A673 (cell line): ENCODE data around the gene PRELP. TPM values are rescaled to one million over a fixed set of nuclear protein-coding genes. Genes with fewer than 3 reads are reported as not detected.

Experiments
- BruUV-seq: library from RNA; stranded (reverse); fragments of 400-500 nt; replicated peaks from 2 replicates; lab custom pipeline; 2021; lab: Mats Ljungman, UMichigan
- CTCF ChIA-PET: fragments of 300-600 bp; sonication (Branson Sonifier 250); formaldehyde crosslinking; loops from one replicate; lab custom pipeline; 2022; ENCODE audit warnings: antibody characterized with exemption; lab: Charles Lee
- POLR2A ChIA-PET: fragments of 300-600 bp; sonication (Branson Sonifier 250); formaldehyde crosslinking; loops from one replicate; lab custom pipeline; 2022; ENCODE audit warnings: antibody characterized with exemption; ENCODE audit not compliant: low non-redundant PET; lab: Charles Lee
- DNase-seq: peaks from one replicate; pipeline ENCODE4 v3.0.0-alpha.2; 2015; ENCODE audit warnings: low spot score
- H3K27ac ChIP-seq: fragments of 200-600 bp; sonication (generic); 2 replicates; pipeline ENCODE4 v1.5.1; 2016; ENCODE audit warnings: mixed run types, low read depth, mild to moderate bottlenecking, mixed read lengths, antibody characterized with exemption, low read length; ENCODE audit not compliant: poor library complexity, severe bottlenecking
- H3K27me3 ChIP-seq: fragments of 200-600 bp; sonication (generic); replicated peaks from 2 replicates; pipeline ENCODE4 v1.6.1; 2017; ENCODE audit warnings: mixed run types, low read depth, mild to moderate bottlenecking, mixed read lengths, antibody characterized with exemption, low read length; ENCODE audit not compliant: insufficient read depth, poor library complexity
- H3K36me3 ChIP-seq: fragments of 200-600 bp; sonication (generic); 2 replicates; pipeline ENCODE4 v1.6.1; 2016; ENCODE audit warnings: mixed run types, mild to moderate bottlenecking, mixed read lengths, antibody characterized with exemption, low read length; ENCODE audit not compliant: insufficient read depth, poor library complexity, severe bottlenecking
- H3K4me1 ChIP-seq: fragments of 200-600 bp; sonication (generic); 2 replicates; pipeline ENCODE4 v1.6.1; 2017; ENCODE audit warnings: mixed run types, mild to moderate bottlenecking, mixed read lengths, antibody characterized with exemption, low read length; ENCODE audit not compliant: insufficient read depth, poor library complexity, severe bottlenecking
- H3K4me3 ChIP-seq: fragments of 200-600 bp; sonication (generic); 2 replicates; pipeline ENCODE4 v1.5.1; 2016; ENCODE audit warnings: low read depth, mixed run types, mild to moderate bottlenecking, mixed read lengths, low read length; ENCODE audit not compliant: poor library complexity, severe bottlenecking
- H3K9me3 ChIP-seq: fragments of 200-600 bp; sonication (generic); 2 replicates; pipeline ENCODE4 v1.6.1; 2016; ENCODE audit warnings: mixed run types, low read depth, mild to moderate bottlenecking, mixed read lengths, antibody characterized with exemption, low read length; ENCODE audit not compliant: poor library complexity, severe bottlenecking
- CTCF ChIP-seq: fragments of 300-800, 200-600 bp; sonication (generic); conservative IDR thresholded peaks from 2 replicates; pipeline ENCODE4 v1.5.1; 2017; ENCODE audit warnings: low read depth, mild to moderate bottlenecking, antibody characterized with exemption, low read length, moderate library complexity, mixed read lengths
- EZH2 ChIP-seq: fragments of 200-600 bp; sonication (generic); IDR thresholded peaks from 2 replicates; pipeline ENCODE4 v1.6.1; 2017; ENCODE audit warnings: borderline replicate concordance, low read depth, mild to moderate bottlenecking, mixed read lengths, antibody characterized with exemption, low read length; ENCODE audit not compliant: poor library complexity, severe bottlenecking
- intact Hi-C: fragments of 100-400 bp; cut with micrococcal nuclease; formaldehyde crosslinking; loops from one replicate; pipeline ENCODE4 v1.10.0; 2022; ENCODE audit not compliant: unreplicated experiment
- total RNA-seq: library from RNA; stranded (reverse); gene quantifications from 2 replicates; pipeline ENCODE4 v1.2.3, GENCODE V29; 2021

Gene PRELP
- total RNA-seq, 1 experiment from 2014 or later: not detected

- peaks cover 22% of the 10 kb centered on the region for H3K4me1 ChIP-seq
- H3K27ac ChIP-seq: no peak overlapping the region
- DNase-seq: no peak
- intact Hi-C loops: no loop called here
- no TSS peak for BruUV-seq
- TF ChIP-seq EZH2: no peak
- TF ChIP-seq CTCF: no peak
- no peaks in the 10 kb centered on the region for H3K36me3 ChIP-seq
- no peaks in the 10 kb centered on the region for H3K27me3 ChIP-seq
- ChIA-PET POLR2A (no interaction called here), CTCF (interaction anchor here (0.6 kb wide), 2 partner anchors 182 to 183 kb away, joined by 3 to 4 read pairs; no protein-coding TSS in a partner anchor)
- H3K9me3 ChIP-seq: no peaks in the 10 kb centered on the region
- no peak overlapping the region for H3K4me3 ChIP-seq
These were observed 43.6 kb downstream of the PRELP start for GRCh38 chr1:203519053-203519840.

- intact Hi-C loops: no loop called here
- H3K36me3 ChIP-seq: no peaks in the 10 kb centered on the region
- no peaks in the 10 kb centered on the region for H3K9me3 ChIP-seq
- peaks cover 25% of the 10 kb centered on the region for H3K4me1 ChIP-seq
- no peak overlapping the region for H3K4me3 ChIP-seq
- ChIA-PET POLR2A (interaction anchor here (0.6 kb wide), 1 partner anchor 44 kb away, joined by 7 read pairs; the partner anchor contains the start of gene PRELP), CTCF (interaction anchor here (0.6 kb wide), 2 partner anchors 182 kb away, joined by 3 to 4 read pairs; no protein-coding TSS in a partner anchor)
- TF ChIP-seq CTCF: no peak
- TF ChIP-seq EZH2: no peak
- H3K27me3 ChIP-seq: no peaks in the 10 kb centered on the region
- no TSS peak for BruUV-seq
- no peak overlapping the region for H3K27ac ChIP-seq
- DNase-seq: no peak
These were observed 44.3 kb downstream of the PRELP start for GRCh38 chr1:203519896-203520295.

GRCh38 chr1:203520315-203520714 lies 44.7 kb downstream of the PRELP start:
- TF ChIP-seq CTCF: no peak
- no peak for TF ChIP-seq EZH2
- POLR2A ChIA-PET: interaction anchor here (0.6 kb wide), 1 partner anchor 45 kb away, joined by 7 read pairs; the partner anchor contains the start of gene PRELP
- Histone ChIP-seq H3K4me1 (peaks cover 29% of the 10 kb centered on the region), H3K27me3 (no peaks in the 10 kb centered on the region), H3K27ac (no peak overlapping the region), H3K36me3 (no peaks in the 10 kb centered on the region), H3K9me3 (no peaks in the 10 kb centered on the region), H3K4me3 (no peak overlapping the region)
- no TSS peak for BruUV-seq
- CTCF ChIA-PET: interaction anchor here (0.6 kb wide), 1 partner anchor 182 kb away, joined by 3 read pairs; no protein-coding TSS in a partner anchor
- intact Hi-C loops: no loop called here
- no peak for DNase-seq
